Gastrocnemius medialis (tissue), 4 donors: ENCODE measurements around the gene PTCD3.

Experiments
- CTCF ChIP-seq, 5 experiments: fragments of 450-650 bp in 3 of 5; fragments of 200-600 bp in 2 of 5; sonication (generic) in 2 of 5; IDR thresholded peaks in 4 of 5; conservative IDR thresholded peaks in 1 of 5; 1 replicate in 4 of 5; 2 replicates in 1 of 5; pipeline ENCODE4 v1.5.1; 2016 to 2019; ENCODE audit warnings: antibody characterized with exemption in 5 of 5, mild to moderate bottlenecking in 3 of 5, moderate library complexity in 3 of 5
- POLR2A ChIP-seq, 2 donors: fragments of 450-650 bp; IDR thresholded peaks; one replicate each; pipeline ENCODE4 v1.6.1; 2017; ENCODE audit warnings: antibody characterized with exemption in 2 of 2, mild to moderate bottlenecking in 2 of 2, moderate library complexity in 2 of 2

- TF ChIP-seq CTCF (IDR thresholded peaks at IDR 0.05 in 4 of 5, conservative IDR thresholded peaks at IDR 0.05 in 1 of 5) (no peak), POLR2A (IDR thresholded peaks at IDR 0.05) (no peak)
These were observed 36.6 kb downstream of the PTCD3 start for GRCh38 chr2:86142436-86143257.
